GM10266 (cell line): ENCODE data around the gene PLXDC1.
"Not testable (repeated sequence)": the region's sequence is repeated elsewhere in the genome, so short reads cannot be mapped to it uniquely, and the experiment has no call there.

Experiments
- DNase-seq: peaks from one replicate; pipeline ENCODE4 v3.0.0; 2012; ENCODE audit errors: extremely low spot score
- CTCF ChIP-seq: IDR thresholded peaks from 2 replicates; pipeline ENCODE4 v1.5.1; 2012; ENCODE audit warnings: mild to moderate bottlenecking, low read depth; ENCODE audit not compliant: control insufficient read depth, insufficient read depth; ENCODE audit errors: missing control alignments

The PLXDC1 gene

GRCh38 chr17:39062846-39063680 lies 88.4 kb downstream of the PLXDC1 start:
- DNase-seq, result no peak
- no peak for TF ChIP-seq CTCF

GRCh38 chr17:39058524-39058923 lies 92.9 kb downstream of the PLXDC1 start:
- TF ChIP-seq CTCF, result no peak

GRCh38 chr17:39057701-39058206 lies 93.7 kb downstream of the PLXDC1 start:
- no peak for DNase-seq
- no peak for TF ChIP-seq CTCF

More at GRCh38 chr17:39058524-39058923, 92.9 kb downstream of the PLXDC1 start:
- DNase-seq, result no peak

GRCh38 chr17:39054111-39054645 lies 97.3 kb downstream of the PLXDC1 start:
- TF ChIP-seq CTCF, result no peak
- no peak for DNase-seq

- not testable (repeated sequence) for DNase-seq
These were observed 99.0 kb downstream of the PLXDC1 start for GRCh38 chr17:39052423-39052822.

- TF ChIP-seq CTCF, result no peak
- no peak for DNase-seq
These were observed 100.3 kb downstream of the PLXDC1 start for GRCh38 chr17:39051001-39051585.

GRCh38 chr17:39045948-39046679 lies 105.3 kb downstream of the PLXDC1 start:
- TF ChIP-seq CTCF, result no peak
- no peak for DNase-seq
